ENCODE measurements around the gene OGFR. TPM values are rescaled to one million over a fixed set of nuclear protein-coding genes. Genes with fewer than 3 reads are reported as not detected.

OGFR gene
- total and polyA plus RNA-seq, 12 donors: 9.3 to 157 (median 45.0) TPM

DNA sequence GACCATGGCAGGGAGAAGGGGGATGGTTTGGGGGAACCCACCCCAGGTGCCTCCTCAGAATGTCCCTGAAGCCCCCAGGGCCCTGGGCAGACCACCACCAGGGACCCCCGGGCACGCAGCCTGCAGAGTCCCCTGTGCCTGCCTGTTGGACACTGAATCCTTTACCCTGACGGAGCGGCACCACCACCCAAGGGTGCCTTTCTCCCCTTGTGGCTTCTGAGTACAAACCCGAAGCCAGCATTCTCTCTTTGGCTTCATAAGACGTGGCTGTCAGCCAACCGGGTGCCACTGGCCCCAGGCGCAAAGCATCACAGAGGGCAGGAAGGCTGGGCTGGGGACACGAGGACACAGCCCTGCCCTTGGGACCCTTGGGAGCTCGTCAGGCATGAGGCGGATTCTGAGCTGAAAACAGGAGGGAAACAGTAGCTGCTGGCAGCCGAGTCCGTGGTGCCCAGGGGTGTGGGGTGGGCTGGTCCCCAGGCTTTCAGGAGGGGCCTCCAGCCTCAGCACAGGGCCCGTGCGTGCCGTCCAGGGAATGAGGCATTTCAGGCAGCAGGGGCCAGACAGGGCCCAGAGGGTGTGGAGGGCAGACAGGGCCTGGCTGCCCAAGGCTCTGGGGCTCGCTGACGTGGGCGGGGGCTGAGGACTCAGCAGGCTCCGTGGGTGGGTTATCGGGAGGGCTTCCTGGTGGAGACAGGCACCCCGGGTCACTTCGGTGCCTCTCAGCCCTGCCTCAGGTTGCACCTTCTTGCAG lies 15.8 kb downstream of the OGFR start:
- Histone ChIP-seq H3K9me3 (replicated peaks in 1 of 3) (no peaks in the 10 kb centered on the region), H3K27me3 (peaks cover 21% of the 10 kb centered on the region), H3K4me1 (replicated peaks in 1 of 2) (peaks cover 8 to 31% of the 10 kb centered on the region in 2 donors), H3K27ac (no peak overlapping the region), H3K4me3 (no peak overlapping the region), H3K36me3 (replicated peaks in 1 of 2) (no peaks in the 10 kb centered on the region)
- WGBS, 4 donors: 71 to 80% (median 76%) methylated on average over 10 to 23 of the region's 23 CpGs
- TF ChIP-seq POLR2A (IDR thresholded peaks at IDR 0.05): no peak
- TF ChIP-seq, protein P1, sequence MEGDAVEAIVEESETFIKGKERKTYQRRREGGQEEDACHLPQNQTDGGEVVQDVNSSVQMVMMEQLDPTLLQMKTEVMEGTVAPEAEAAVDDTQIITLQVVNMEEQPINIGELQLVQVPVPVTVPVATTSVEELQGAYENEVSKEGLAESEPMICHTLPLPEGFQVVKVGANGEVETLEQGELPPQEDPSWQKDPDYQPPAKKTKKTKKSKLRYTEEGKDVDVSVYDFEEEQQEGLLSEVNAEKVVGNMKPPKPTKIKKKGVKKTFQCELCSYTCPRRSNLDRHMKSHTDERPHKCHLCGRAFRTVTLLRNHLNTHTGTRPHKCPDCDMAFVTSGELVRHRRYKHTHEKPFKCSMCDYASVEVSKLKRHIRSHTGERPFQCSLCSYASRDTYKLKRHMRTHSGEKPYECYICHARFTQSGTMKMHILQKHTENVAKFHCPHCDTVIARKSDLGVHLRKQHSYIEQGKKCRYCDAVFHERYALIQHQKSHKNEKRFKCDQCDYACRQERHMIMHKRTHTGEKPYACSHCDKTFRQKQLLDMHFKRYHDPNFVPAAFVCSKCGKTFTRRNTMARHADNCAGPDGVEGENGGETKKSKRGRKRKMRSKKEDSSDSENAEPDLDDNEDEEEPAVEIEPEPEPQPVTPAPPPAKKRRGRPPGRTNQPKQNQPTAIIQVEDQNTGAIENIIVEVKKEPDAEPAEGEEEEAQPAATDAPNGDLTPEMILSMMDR (IDR thresholded peaks at IDR 0.05): no peak
- no peak for DNase-seq
- intact Hi-C loops (cut with DNase I): no loop called here

DNA sequence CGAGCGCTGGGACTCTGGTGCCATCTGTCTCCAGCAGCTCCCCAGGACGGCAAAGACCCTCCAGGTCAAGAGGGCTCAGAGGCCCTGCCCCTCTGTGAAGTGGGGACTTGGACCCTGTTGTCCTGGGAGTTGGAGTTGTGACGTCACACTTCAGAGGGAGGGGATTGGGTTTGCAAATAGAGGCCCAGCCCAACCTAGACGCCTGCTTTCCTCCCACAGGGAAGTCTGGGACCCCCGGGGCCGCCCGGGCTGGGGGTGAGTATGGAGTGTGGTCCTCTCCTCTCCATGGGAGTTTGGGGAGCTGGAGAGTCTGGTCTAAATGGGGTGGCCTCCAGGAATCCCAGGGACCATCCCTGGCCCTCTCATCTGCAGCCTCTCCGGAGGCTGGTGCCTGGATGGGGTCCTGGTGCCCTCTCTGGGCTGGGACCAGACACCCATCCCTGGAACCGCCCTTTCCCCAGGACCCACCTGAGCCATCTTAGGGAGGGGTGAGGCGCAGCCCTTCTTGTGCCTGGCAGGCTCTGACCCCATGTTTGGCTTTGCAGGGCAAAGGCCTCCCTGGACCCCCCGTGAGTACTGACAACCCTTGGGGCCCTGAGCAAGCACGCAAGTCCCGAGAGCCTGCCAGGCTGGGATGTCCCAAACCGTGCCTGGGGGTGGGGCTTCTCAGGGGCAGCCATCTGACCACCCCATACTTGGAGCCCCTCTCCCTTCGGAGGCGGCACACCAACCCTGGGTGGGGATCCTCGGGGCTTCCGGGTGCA lies 16.5 kb downstream of the OGFR start:
- H3K36me3 ChIP-seq (replicated peaks in 1 of 2): no peaks in the 10 kb centered on the region
- intact Hi-C loops (cut with DNase I): no loop called here
- no peak overlapping the region for H3K27ac ChIP-seq
- no peak for DNase-seq
- peaks cover 8 to 29% of the 10 kb centered on the region in 2 donors for H3K4me1 ChIP-seq (replicated peaks in 1 of 2)
- H3K27me3 ChIP-seq: peaks cover 13% of the 10 kb centered on the region
- TF ChIP-seq, protein P1 (IDR thresholded peaks at IDR 0.05): no peak
- TF ChIP-seq POLR2A (IDR thresholded peaks at IDR 0.05): no peak
- H3K4me3 ChIP-seq: no peak overlapping the region
- H3K9me3 ChIP-seq (replicated peaks in 1 of 3): no peaks in the 10 kb centered on the region
- WGBS, 4 donors: 77 to 86% (median 84%) methylated on average over 6 to 19 of the region's 19 CpGs

DNA sequence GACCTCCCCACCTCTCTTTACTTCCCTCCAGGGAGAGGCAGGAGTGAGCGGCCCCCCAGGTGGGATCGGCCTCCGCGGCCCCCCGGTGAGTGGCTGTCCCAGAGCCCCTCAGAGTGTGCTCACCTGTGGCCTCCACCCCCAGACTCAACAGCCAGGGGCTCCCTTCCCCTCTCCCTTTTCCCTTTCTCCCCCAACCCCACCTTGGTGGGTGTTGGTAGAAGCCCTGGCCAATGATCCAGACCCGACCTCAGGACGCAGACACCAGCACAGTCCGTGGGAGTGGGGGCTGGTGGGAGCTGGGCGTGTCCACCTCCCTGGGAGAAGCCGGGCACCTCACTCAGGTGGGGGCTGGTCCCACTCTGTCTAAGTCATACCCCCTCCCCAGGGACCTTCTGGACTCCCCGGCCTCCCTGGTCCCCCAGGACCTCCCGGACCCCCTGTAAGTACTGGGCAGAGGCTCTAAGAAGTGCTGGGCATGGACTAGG lies 17.1 kb downstream of the OGFR start:
- intact Hi-C loops (cut with DNase I): no loop called here
- Histone ChIP-seq H3K27ac (no peak overlapping the region), H3K4me3 (no peak overlapping the region), H3K27me3 (peaks cover 9% of the 10 kb centered on the region), H3K9me3 (replicated peaks in 1 of 3) (no peaks in the 10 kb centered on the region), H3K36me3 (replicated peaks in 1 of 2) (no peaks in the 10 kb centered on the region), H3K4me1 (replicated peaks in 1 of 2) (peaks cover 8 to 23% of the 10 kb centered on the region in 2 donors)
- no peak for DNase-seq
- WGBS, 4 donors: 84 to 92% (median 86%) methylated on average over 9 to 12 of the region's 12 CpGs
- no peak for TF ChIP-seq POLR2A (IDR thresholded peaks at IDR 0.05)
- TF ChIP-seq, protein P1 (IDR thresholded peaks at IDR 0.05): no peak

DNA sequence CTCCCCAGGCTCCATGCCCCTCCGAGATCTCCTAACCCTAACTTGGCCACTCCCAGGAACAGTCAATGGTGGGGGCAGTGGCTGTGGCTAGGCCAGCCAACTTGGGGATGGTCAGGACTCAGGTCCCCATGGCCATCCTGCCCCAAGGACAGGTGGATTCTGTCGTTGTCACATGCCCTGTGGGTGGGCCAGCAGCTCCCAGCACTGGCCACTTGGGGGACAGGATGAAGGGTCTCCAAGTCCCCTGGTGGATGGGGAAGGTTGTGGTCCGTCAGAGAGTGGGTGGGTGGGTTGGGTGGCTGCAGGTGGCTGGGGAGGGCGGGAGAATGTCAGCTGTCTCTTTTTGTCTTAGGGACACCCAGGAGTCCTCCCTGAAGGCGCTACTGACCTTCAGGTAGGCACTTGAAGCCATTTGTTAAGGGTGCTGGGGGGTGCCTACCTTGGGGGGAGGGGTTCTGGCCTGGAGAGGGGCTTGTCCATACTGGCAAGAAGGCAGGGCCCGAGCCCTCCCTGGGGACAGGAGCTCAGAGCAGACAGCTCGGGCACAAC lies 17.7 kb downstream of the OGFR start:
- intact Hi-C loops (cut with DNase I): no loop called here
- TF ChIP-seq POLR2A (IDR thresholded peaks at IDR 0.05): no peak
- TF ChIP-seq, protein P1 (IDR thresholded peaks at IDR 0.05): no peak
- Histone ChIP-seq H3K27me3 (peaks cover 4% of the 10 kb centered on the region), H3K36me3 (replicated peaks in 1 of 2) (no peaks in the 10 kb centered on the region), H3K4me1 (replicated peaks in 1 of 2) (peaks cover 8 to 23% of the 10 kb centered on the region in 2 donors), H3K4me3 (no peak overlapping the region), H3K9me3 (replicated peaks in 1 of 3) (no peaks in the 10 kb centered on the region), H3K27ac (no peak overlapping the region)
- 21 to 85% (median 68%) methylated on average over 2 to 7 of the region's 7 CpGs for WGBS, 4 donors
- no peak for DNase-seq

All from adrenal gland (tissue), 12 donors.